NAMALWA (cell line): ENCODE measurements around the gene OSBPL7.

Source experiments
- DNase-seq: peaks from one replicate; pipeline ENCODE4 v3.0.0-alpha.2; 2015; ENCODE audit warnings: low spot score

OSBPL7 gene

GRCh38 chr17:47762728-47763127 lies 58.9 kb downstream of the OSBPL7 start:
- no peak for DNase-seq

GRCh38 chr17:47760409-47761140 lies 61.0 kb downstream of the OSBPL7 start:
- DNase-seq = no peak

- DNase-seq = no peak
Observed at GRCh38 chr17:47757386-47757785, 64.2 kb downstream of the OSBPL7 start.
